G401.6 (cell line): ENCODE results near the gene COL4A3.
A peak's percentile ranks its signal among the peaks of the same experiment; 100 is the strongest.
"Not testable (repeated sequence)": the region's sequence is repeated elsewhere in the genome, so short reads cannot be mapped to it uniquely, and the experiment has no call there.

Experiments used
- FAIRE-seq: peaks from 2 replicates; lab custom pipeline; 2012; peaks lifted over from hg19 to GRCh38; lab: Jason Lieb, UNC

The COL4A3 gene

DNA sequence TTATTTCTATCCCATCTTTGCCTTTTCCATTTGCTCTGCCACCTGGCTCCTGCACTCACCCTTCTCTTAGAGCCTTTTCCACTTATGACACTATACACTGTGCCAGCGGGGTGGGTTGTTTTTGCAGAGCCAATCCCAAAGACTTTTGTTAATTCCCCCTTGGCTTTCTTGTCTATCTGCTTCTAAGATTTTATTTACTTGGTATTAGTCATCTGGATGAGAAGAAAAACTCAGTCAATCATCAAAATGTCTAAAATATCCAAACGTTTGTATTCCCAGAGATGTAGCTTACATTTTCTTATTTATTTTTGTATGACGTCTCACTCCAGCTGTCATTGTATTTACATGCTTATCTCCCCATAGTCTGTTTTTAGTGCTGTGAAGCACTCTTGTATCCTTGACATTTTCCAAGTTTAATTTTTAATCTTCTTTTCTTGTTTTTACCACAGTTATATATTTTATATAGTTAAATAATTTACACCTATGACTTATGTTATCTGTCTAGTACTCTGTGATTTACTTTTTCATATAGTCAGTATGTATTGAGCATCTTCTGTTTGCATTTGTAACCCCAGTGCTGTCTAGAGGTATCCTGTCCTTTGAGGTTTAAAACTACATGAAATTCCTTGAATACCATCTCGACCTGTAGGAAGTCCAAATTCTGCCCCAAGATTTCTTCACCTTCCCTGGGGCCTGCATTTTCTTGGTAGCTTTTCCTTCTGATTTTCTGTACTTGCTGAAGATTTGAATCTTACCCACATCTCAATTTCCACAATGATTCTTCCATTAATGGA lies 55.1 kb downstream of the COL4A3 start:
- FAIRE-seq, result no peak

DNA sequence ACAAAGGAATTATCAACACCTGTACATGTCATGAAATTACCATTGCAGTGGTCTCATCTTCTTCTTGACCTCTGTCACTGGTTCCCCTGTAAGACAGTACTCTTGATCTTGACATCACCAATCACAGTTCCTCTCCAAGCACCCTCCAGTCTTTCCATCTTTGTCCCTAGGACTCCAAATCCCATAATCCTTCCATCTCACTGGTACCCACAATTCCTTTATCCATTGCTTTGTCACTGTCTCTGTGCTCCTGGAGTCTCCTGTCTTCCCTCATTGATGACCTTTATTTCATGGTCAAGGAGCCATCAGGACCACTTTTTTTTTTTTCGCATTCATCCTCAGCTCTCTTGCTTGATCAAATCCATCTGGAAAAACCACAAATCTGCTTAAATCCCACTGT lies 56.7 kb downstream of the COL4A3 start:
- no peak for FAIRE-seq

DNA sequence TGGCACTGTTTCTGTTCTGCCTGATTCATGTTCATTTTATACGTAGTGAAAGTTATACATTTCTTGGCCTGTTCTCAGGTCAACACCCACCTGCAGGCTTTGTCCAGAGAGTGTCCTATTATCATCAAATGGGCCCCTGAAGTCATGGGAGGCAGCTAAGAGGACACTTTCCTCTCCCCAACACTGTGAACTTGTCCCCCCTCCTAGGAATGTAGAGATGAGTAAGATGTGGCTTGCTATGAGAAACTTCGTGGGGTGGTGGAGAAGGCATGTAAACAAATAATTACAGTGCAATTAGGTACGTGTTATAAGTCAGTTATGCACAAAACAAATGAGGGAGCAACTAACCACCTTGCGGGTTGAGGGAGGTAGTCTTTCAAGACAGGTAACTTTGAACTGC lies 57.9 kb downstream of the COL4A3 start:
- no peak for FAIRE-seq

DNA sequence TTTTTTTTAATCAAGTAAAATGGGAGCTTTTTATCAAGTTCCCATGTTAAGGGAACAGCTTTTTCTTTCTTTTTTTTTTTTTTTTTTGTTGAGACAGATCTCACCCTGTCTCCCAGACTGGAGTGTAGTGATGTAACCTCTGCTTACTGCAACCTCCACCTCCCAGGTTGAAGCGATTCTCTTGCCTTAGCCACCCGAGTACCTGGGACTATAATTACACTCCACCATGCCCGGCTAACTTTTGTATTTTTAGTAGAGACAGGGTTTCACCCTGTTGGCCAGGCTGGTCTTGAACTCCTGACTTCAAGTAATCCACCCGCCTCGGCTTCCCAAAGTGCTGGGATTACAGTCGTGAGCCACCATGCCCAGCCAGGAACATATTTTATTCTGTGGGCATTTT lies 61.2 kb downstream of the COL4A3 start:
- not testable (repeated sequence) for FAIRE-seq

DNA sequence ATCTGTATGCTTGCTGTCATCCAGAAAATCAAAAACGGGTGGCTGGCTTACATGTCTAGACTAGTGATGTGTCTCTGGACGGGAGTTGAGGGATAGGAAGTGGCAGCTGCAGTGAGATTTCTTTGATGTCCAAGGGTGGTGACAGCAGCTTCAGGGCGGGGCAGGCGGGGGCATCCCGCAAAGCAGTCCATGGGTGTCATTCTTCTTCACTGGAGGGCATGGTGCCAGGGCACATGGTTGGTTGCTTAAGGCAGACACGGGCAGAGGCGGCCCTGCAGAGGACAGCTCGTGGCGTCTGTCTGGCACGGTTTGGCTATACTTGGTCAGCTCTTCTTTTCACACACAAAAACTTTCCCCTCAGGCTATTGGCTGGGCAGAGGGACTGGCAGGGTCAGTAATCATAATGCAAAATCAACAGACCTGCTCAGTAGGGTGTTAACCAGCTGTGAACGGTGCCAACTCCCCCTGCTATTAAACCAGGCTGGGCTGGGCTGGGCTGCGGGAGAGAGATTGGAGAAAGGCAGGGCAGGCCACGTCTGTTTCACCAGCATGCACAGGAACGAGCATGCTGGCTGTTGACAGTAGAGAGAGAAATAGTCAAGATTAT lies 63.7 kb downstream of the COL4A3 start:
- FAIRE-seq, result no peak

DNA sequence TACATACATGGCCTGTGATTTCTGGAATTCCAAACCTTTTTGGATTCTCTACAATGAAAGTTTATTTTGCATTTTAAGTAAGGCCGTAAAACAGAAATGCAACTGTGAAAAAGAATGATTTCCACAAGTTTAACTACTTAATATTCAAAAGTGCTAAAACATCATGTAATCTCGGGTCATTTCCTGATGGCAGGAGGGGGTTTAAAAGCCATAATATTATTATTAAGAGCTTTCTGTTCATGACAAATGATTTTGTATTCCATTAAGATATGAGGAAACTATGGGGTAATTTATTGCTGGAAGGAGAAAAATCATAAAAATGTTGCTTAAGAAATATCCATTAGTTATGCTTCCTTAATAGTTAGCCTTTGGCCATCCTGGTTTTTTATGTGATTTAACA lies 65.7 kb downstream of the COL4A3 start:
- FAIRE-seq, result no peak

DNA sequence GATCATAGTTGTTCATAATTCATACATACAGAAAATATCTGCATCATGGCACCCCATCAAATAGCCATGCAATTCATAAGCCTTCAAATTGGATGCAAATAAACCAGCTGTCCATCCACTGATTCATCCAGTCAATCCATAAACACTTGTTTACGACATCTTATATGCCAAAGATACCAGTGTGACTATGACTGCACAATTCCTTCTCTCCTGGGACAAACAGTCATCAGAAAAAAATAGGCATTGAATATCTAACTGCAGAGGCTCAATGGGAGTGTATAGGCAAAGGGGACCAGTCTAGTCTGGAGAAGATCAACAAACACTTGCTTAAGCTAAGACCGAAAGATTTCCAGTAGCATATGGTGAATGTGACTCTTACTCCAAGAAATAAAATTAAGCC lies 70.0 kb downstream of the COL4A3 start:
- FAIRE-seq, result no peak

DNA sequence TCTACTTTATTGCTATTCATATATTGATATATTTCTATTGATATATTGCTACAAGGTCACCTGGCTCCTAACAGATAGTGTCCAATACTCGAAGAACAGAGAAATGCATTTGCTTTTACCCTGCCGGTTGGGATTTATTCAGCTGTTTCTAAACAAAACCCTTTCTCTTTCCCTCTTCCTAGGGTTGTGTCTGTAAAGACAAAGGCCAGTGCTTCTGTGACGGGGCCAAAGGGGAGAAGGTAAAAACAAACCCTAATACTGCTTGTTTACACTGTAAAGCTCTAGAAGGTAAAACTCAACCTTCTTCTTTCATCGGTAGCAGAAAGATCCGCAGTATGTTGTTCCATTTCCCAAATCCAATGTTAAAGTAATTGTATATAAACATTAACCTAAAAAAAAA lies 73.4 kb downstream of the COL4A3 start:
- FAIRE-seq, result no peak

DNA sequence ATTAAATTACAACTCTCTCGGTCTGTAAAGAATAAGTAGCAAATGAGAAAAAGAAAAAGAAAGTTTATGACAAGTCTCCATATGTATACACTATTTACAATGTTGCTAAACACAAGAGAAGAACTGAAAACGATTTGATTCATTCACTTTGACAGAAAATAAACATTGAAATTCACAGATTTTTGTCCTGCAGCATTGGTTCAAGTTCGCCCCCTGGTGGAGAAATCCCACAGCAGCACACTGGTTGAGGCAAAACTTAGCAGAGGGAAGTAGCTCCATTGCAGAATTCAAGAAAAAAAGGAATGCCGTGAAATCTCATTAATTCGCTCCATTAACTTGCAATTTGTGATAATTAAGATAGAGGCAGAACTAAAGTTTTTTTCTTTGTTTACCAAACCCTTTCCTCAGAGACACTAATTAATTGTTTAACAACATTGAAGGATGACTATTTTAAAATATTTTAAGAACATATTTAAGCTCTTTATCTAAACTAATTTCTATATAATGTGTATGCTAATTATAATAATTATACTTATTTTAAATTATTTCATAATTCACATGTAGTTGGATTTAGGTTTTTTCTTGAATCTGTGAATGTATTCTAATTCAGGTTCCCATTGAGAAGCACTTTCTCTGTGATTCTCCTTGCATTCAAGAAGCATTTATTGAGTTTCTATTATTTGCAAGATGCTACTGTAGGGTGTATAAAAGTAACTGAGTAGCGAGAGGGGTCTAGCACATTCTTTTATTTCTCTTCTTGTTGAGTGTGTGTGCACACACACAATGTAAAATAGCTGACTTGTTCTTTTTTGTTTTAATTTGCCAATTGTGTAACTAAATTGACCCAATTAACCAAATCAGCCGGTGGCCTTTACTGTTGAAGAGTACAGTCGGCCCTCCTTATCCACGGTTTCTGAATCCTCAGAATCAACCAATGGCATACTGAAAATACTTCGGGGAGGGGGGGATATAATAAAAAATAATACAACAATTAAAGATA lies 74.1 kb downstream of the COL4A3 start:
- peak; percentile 97 for FAIRE-seq

DNA sequence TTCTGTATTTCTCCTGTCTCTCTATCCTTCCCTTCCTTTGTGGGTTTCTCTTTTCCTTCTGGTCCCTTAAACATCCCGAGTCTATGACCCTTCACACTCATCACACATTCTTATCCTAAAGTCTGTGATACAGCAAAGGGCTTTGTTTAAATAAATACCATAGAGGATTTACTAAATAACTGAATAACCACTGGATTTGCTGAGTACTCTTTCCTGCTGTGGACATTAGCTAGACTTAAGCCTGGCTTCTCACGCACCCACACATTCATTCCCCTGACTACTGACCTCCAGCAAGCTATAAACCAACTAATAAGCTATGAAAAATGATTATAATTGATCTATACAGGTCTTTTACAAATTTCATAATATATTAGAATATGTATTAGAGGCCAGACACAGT lies 76.6 kb downstream of the COL4A3 start:
- FAIRE-seq, result no peak

DNA sequence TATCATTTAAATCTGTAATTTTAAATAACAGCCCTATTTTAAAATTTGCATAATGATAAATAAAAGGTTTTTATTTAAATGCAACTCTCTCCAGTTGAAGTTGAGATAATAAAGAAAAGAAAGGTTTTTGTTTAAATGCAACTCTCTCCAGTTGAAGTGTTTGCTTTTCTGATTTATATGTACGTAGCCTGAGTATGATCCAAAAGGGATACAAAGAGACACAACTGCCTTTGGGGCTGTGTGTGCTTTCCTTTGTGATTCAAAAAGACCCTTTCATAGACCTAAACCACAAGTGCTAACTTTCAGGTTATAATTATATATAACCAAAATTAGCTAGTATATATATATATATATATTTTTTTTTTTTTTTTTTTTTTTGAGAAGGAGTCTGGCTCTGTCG lies 84.5 kb downstream of the COL4A3 start:
- FAIRE-seq, result peak; percentile 6

DNA sequence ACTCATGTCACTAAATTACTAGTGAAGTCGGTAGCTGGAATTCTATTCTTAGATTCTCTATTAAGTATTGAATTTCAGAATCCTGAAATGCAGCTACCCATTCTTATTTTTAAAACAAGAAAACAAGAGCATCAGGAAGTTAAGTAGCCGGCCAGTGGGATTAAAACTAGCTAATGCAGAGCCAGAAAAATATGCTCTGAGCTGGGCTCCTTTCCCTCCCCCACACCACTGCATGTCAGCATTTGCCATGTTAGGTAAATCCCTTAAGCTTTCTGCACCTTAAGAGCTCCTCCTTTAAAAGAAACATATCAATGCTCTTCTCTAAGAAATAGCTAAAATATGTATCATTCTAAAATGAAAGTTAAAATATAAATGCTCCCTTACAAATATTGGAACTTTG lies 88.4 kb downstream of the COL4A3 start:
- FAIRE-seq, result peak; percentile 52

DNA sequence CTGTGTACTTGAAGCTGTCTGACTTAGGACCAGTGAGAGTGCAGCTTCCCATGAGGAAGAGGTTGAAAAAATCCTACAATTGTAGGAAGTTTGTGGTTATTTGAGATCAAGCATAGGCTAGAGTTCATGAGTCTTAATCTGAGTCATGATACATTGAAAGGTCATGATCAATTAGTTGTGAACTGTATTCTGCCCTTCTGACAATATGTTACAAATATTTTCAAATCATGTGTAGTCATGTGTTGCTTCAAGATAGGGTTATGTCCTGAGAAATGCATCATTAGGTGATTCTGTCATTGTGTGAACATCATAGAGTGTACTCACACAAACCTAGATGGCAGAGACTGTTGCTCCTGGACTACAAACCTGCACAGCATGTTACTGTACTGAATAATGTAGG lies 92.2 kb downstream of the COL4A3 start:
- FAIRE-seq, result no peak

DNA sequence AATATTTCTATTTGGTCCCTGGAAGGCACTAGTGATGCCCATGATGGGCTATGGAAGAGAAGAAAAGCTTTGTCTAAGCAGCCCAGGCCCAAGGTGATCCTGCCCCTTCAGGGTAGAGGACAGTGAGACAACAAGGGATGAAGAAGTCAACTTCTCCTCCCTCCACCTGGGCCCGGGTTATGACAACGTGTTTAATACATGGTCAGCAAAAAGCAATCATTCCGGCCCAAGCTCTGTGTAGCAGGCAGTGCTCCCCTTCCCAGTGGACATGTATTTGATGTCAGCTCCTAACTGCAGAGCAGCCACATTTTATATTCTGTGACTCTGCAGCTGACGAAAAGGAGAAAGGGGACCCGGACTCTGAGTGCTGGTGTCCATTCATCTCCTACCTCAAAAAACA lies 93.4 kb downstream of the COL4A3 start:
- no peak for FAIRE-seq

DNA sequence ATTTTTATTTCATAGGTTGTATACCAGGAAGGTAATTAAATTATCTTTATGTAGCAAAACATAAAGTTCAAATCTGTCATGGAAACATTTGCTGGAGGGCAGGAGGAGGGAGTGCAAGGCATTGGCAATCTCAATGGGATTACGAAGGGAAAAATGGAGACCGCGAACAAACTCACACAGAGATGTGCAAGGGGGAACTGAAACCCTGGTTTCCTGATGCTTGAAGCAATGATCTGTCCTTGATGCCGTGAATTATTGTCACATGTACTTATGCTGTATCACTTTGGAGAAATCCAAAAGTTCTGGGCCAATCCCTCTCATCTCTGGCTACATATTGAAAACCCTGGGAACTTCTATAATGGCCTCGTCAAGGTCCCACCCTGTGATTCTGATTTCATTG lies 95.6 kb downstream of the COL4A3 start:
- no peak for FAIRE-seq

DNA sequence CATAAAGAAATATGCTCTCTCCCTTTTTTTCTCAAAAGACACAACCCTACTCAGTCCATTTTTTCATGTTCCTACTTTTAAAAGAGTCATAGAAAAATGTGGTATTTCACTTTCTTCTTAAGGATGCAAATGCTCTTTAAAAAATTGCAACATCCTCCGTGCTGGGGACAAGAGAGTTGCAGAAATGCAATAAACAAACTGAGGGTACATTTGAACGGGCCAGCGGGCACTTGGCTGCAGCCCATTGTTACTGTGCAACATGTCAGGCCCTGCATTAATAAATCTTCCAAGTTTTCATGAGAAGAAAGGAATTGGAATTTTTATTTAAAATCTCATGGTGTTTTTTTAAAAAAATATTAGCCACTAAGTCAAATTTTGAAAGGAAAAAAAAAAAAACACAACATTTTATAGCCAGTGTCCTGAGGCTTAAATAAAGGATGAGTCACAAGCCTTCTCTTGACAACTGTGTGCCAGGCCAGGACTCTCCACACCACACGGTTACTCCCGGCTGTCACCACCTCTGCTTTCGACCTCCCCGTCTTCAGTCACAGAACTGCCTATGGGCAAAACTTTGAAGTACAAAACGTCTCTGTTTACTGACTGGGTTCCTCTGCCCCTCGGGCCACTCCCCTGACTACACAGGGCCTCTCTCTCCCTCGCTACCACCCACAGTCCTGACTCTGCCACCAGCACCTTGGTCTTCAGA lies 103.1 kb downstream of the COL4A3 start:
- no peak for FAIRE-seq

DNA sequence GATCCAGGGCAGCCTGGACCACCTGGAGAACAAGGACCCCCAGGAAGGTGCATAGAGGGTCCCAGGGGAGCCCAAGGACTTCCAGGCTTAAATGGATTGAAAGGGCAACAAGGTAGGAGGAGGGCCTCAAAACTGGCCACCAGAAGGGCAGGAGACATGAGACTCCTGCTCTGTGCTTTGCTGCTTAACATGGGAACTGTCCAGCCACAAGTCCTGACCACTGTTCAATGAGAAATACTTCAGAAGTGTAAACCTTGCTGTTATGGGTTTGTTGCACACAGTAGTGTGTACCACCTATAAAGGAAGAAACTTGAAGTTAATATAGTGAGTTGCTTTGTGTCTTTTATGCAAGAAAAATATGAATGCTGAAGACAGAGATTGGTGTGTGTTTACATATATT lies 116.5 kb downstream of the COL4A3 start:
- FAIRE-seq, result no peak

DNA sequence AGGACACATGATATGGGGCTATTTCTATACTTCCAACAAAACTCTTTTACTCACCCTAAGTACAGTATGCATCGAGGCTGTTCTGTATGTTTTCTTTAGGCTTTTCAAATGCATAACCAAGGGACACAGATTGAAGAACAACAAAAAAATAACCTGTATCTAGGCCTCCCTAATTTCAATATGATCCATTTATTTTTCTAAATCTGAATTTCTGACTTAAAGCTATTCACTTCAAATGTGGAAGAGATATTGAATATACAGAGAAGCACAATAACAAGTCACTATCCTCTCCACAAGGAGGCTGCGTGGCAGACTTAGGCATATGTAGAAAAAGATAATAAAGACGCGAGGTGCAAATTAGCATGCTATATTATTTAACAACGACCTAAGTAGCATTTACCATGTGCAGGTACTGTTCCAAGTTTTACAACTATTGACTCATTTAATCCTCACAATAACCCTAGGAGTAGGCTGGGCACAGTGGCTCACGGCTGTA lies 121.4 kb downstream of the COL4A3 start:
- FAIRE-seq, result no peak

DNA sequence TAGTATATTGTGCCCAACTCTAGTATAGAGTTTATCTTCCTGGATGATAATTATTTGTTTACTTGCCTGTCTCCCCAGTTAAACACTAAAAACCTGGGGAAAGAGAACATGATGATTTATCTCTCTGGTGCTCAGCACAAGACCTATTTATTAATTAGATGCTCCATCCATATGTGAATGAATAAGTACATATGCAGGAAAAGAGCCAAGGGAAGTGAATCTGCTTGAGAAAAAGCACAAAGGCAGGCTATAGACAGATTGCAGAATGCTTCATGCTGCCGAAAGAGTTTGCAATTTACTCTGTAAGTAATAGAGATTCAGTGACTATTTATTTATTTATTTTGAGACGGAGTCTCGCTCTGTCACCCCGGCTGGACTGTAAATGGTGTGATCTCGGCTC lies 123.3 kb downstream of the COL4A3 start:
- no peak for FAIRE-seq

DNA sequence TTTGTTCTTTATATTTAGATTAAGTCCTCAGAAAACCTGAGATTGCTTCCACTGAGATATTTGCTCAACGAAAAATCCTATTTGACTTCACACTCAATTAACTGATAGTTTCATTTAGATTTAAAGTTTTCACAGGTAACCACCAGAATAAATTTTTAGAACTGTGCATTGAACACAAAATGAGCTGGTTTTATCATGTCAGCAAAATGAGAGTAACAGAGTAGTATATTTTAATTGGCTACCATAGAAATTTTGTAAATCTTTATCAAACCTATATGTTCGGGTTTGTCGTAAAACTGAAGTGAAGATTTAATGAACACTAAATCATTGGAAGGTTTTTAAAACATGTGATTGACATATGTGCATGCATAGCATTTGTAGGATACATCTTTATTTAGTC lies 127.9 kb downstream of the COL4A3 start:
- FAIRE-seq, result no peak

DNA sequence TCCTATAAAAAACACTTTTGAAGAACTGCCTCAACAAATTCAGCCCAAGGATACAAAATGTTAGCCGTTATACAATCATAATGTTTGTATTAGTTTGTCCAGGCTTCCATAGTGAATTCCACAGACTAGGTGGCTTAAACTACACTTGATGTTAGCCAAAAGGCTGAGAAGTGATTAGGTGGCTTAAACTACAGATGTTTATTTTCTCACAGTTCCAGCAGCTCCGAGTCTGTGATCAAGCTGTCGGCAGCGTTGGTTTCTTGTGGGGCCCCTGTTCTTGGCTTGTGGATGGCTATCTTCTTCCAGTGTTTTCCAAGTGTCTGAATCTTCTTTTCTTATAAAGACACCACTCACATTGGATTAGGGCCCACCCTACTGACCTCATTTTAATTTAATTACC lies 129.1 kb downstream of the COL4A3 start:
- FAIRE-seq, result no peak

DNA sequence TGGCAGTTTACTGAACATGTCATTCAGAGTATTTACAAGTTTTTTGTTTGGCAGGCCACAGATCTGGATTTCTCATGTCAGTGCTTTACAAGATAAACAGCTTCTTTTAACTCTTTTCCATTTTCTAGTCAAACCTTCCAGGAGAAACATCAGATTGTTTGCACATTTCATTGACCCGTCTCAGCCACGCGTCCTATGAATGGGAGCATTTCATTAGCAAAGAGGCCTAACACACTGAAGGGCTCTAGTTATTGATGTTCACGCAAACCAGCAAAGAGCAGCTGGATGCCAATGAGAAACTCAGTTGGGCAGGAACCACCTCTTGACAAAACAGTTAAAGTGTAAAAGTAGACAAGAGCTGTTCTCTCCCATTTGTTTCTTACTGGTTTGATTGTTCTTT lies 131.4 kb downstream of the COL4A3 start:
- FAIRE-seq, result no peak
